Loucy (cell line): Measurements from ENCODE around the gene GALNT9.

Experiments used
- EZH2phosphoT487 ChIP-seq: fragments of 200-600 bp; IDR thresholded peaks from 2 replicates; pipeline ENCODE4 v1.6.1; 2018; ENCODE audit warnings: antibody characterized with exemption, mild to moderate bottlenecking, moderate library complexity, borderline replicate concordance
- TF ChIP-seq, protein P1 (sequence below): fragments of 200-600 bp; sonication (generic); conservative IDR thresholded peaks from 2 replicates; pipeline ENCODE4 v1.5.1; 2014; ENCODE audit warnings: mild to moderate bottlenecking, antibody characterized with exemption, low read length

DNA sequence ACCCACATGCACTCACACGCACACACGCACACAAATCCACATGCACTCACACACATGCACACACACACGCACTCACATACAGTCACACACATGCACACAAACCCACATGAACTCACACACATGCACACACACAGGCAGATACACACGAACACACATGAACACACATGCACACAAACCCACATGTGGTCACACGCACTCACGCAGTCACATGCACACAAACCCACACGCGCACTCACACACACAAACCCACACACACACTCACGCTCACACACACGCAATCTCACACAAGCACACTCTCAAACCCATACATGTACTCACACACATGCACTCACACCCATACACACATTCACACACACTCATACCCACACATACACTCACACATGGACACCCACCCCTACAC, 61.5 kb downstream of the GALNT9 start:
- TF ChIP-seq, protein P1, sequence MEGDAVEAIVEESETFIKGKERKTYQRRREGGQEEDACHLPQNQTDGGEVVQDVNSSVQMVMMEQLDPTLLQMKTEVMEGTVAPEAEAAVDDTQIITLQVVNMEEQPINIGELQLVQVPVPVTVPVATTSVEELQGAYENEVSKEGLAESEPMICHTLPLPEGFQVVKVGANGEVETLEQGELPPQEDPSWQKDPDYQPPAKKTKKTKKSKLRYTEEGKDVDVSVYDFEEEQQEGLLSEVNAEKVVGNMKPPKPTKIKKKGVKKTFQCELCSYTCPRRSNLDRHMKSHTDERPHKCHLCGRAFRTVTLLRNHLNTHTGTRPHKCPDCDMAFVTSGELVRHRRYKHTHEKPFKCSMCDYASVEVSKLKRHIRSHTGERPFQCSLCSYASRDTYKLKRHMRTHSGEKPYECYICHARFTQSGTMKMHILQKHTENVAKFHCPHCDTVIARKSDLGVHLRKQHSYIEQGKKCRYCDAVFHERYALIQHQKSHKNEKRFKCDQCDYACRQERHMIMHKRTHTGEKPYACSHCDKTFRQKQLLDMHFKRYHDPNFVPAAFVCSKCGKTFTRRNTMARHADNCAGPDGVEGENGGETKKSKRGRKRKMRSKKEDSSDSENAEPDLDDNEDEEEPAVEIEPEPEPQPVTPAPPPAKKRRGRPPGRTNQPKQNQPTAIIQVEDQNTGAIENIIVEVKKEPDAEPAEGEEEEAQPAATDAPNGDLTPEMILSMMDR = no peak
- no peak for TF ChIP-seq EZH2phosphoT487
